ENCODE data around the gene DNAAF5. TPM values are rescaled to one million over a fixed set of nuclear protein-coding genes. Genes with fewer than 3 reads are reported as not detected.

Gene DNAAF5
- polyA plus RNA-seq, 1 of the 3 experiments (the other 2 are of a cell fraction): 58.5 TPM

DNA sequence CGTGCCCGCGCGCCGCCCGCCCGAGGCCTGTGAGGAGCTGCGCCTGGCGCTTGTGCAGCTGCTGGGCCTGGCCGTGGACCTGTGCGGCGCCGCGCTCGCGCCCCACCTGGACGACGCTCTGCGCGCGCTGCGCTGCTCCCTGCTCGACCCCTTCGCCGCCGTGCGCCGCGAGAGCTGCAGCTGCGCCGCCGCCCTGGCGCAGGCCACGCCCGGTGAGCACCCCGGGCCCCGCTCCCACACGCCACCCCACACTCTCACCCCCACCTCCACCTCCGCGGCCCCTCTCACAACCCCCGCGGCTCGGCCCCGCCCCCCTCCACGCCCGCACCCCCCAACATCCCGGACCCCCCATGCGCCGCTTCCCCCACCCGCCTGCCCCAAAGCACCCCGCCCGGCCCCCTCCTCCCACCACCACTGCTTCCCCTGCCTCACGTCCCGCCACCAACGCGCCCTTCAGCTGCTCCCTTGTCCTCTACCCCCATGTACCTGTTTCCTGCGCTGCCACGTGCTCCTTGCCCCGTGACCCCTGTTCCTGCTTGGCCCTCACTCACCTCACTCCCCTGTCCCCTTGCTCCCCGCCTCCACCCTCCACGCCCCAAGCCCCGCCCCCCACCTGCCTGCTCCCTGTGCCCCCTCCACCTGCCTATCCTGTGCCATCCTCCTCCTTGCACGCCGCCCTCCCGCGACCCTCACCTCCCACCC lies 756 bp downstream of the DNAAF5 start, which contains the start of gene PRKAR1B:
Gene PRKAR1B (minus strand): TSS at position 178 of the 702 bp plus-strand sequence. CDS start 15,776 bp downstream, outside the sequence.
- H3K4me1 ChIP-seq (ENCODE audit: control insufficient read depth in 1 of 2, insufficient read depth in 2 of 2, low read depth in 1 of 2, low read length in 1 of 2): peaks cover 7 to 24% of the 10 kb centered on the region in 2 experiments; a peak in 3 of 4 replicates
- WGBS (ENCODE audit: low lambda C conversion rate): under 1% methylated on average over 40 of the region's 66 CpGs
- peak; percentile 87 for DNase-seq
- H3K9me2 ChIP-seq: no peaks in the 10 kb centered on the region
- ChIA-PET POLR2A (interaction anchor here (0.6 to 2.0 kb wide), 5 partner anchors 8 to 405 kb away, joined by 3 to 25 read pairs (median 3); no protein-coding TSS in a partner anchor), CTCF (interaction anchor here (0.6 to 1.5 kb wide), 6 partner anchors 9 to 405 kb away, joined by 3 to 10 read pairs (median 4); no protein-coding TSS in a partner anchor)
- H3K79me2 ChIP-seq (ENCODE audit: insufficient read depth): peaks cover 60% of the 10 kb centered on the region; the same call in 1 of the 2 replicates
- H3K27ac ChIP-seq (ENCODE audit: low read depth in 2 of 2, low read length in 1 of 2): peak within 1 kb of the TSS; percentile 50 to 76
- H4K20me1 ChIP-seq (ENCODE audit: insufficient read depth): no peaks in the 10 kb centered on the region
- peak within 1 kb of the TSS; percentile 73 to 83 for H3K4me3 ChIP-seq (ENCODE audit: low read depth in 2 of 2, low read length in 1 of 2)
- no peaks in the 10 kb centered on the region for H3K9me3 ChIP-seq
- H3K9ac ChIP-seq: peak within 1 kb of the TSS; percentile 60
- H3K4me2 ChIP-seq: peak within 1 kb of the TSS; percentile 95
- H2AFZ ChIP-seq (ENCODE audit: low read depth): peak within 1 kb of the TSS; percentile 86
- no peaks in the 10 kb centered on the region for H3K27me3 ChIP-seq (ENCODE audit: insufficient read depth)
- TF ChIP-seq MXI1 (IDR thresholded peaks at IDR 0.05; ENCODE audit: low read depth, low read length): peak; percentile 43; the same call in 1 of the 2 replicates
- TF ChIP-seq JUND (IDR thresholded peaks at IDR 0.05): no peak
- peak; percentile 63 for TF ChIP-seq NRF1 (IDR thresholded peaks at IDR 0.05; ENCODE audit: low read depth, low read length)
- H3K36me3 ChIP-seq (replicated peaks in 1 of 2; ENCODE audit: control insufficient read depth in 1 of 2, insufficient read depth in 2 of 2, low read length in 1 of 2): peaks cover 8 to 42% of the 10 kb centered on the region in 2 experiments
- H3F3A ChIP-seq (replicated peaks; ENCODE audit: insufficient read depth): no peaks in the 10 kb centered on the region

DNA sequence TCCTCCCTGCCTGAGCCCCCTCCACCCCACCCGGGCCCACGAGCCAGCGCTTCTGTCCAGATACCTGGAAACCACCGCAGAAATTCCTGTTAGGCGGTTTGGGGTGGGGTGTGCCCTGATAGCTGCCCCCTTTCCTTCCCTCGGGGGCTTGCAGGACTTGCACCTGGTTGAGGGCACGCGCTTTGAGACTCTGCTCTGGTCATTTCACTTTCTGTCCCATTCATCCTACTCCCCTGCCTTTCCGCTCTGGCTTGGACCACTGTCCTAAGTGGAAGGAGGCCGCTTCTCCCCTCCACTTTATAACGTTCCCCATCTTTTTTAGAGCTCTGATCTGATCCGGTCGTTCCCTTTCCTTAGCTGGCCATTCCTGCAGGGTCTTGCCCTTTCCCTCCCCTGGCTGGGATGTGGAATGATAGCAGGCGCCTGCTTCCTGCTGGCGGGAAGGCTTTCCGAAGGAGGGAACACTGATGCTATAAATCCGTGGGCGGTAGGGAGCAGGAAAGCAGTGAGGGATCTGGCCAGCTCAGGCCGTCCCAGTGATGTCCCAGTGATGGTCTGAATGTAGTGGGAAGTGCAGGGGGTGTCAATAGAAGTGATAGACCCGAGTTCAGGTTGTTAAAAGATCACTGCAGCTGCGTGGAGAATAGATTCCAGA lies 1.4 kb downstream of the DNAAF5 start:
- peak; percentile 82 for DNase-seq
- POLR2A ChIA-PET: interaction anchor here (1.0 to 2.0 kb wide), 5 partner anchors 9 to 63 kb away, joined by 3 to 25 read pairs (median 4); no protein-coding TSS in a partner anchor
- H2AFZ ChIP-seq (ENCODE audit: low read depth): no peak overlapping the region

More for the DNA sequence above, 1.4 kb downstream of the DNAAF5 start:
- Histone ChIP-seq H3K9ac (peak overlapping the region; percentile 31), H3K79me2 (ENCODE audit: insufficient read depth) (peaks cover 66% of the 10 kb centered on the region; the same call in 1 of the 2 replicates), H3F3A (replicated peaks; ENCODE audit: insufficient read depth) (no peaks in the 10 kb centered on the region), H3K27me3 (ENCODE audit: insufficient read depth) (no peaks in the 10 kb centered on the region), H3K9me2 (no peaks in the 10 kb centered on the region), H3K4me3 (ENCODE audit: low read depth in 2 of 2, low read length in 1 of 2) (peak overlapping the region; percentile 66 to 83), H4K20me1 (ENCODE audit: insufficient read depth) (no peaks in the 10 kb centered on the region), H3K4me2 (peak overlapping the region; percentile 90), H3K27ac (ENCODE audit: low read depth in 2 of 2, low read length in 1 of 2) (peak overlapping the region in 1 of 2 experiments; percentile 76; a peak in 2 of 4 replicates), H3K36me3 (replicated peaks in 1 of 2; ENCODE audit: control insufficient read depth in 1 of 2, insufficient read depth in 2 of 2, low read length in 1 of 2) (peaks cover 8 to 42% of the 10 kb centered on the region in 2 experiments), H3K9me3 (no peaks in the 10 kb centered on the region), H3K4me1 (ENCODE audit: control insufficient read depth in 1 of 2, insufficient read depth in 2 of 2, low read depth in 1 of 2, low read length in 1 of 2) (peaks cover 7 to 25% of the 10 kb centered on the region in 2 experiments; a peak in 3 of 4 replicates)
- TF ChIP-seq MAX (IDR thresholded peaks at IDR 0.05; ENCODE audit: low read depth) (0 out of 2 replicates have a peak, but pooled peaks have one; percentile 19), FOSL2 (IDR thresholded peaks at IDR 0.05; ENCODE audit: borderline replicate concordance, low read depth) (no peak), GABPA (IDR thresholded peaks at IDR 0.05; ENCODE audit: low read depth) (no peak), TCF12 (IDR thresholded peaks at IDR 0.05) (no peak), USF2 (IDR thresholded peaks at IDR 0.05; ENCODE audit: borderline replicate concordance, low read depth, low read length) (no peak), RAD21 (IDR thresholded peaks at IDR 0.05; ENCODE audit: low read length) (peak; percentile 35; the same call in 1 of the 2 replicates), SMC3 (IDR thresholded peaks at IDR 0.05; ENCODE audit: low read depth, low read length) (peak; percentile 12; the same call in 1 of the 2 replicates), TAF1 (IDR thresholded peaks at IDR 0.05; ENCODE audit: borderline replicate concordance, low read depth, low read length) (no peak), JUND (IDR thresholded peaks at IDR 0.05) (no peak), NFIC (IDR thresholded peaks at IDR 0.05; ENCODE audit: borderline replicate concordance) (no peak), USF1 (IDR thresholded peaks at IDR 0.05; ENCODE audit: borderline replicate concordance, low read depth) (no peak), NRF1 (IDR thresholded peaks at IDR 0.05; ENCODE audit: low read depth, low read length) (no peak)
- TF ChIP-seq, protein P1, sequence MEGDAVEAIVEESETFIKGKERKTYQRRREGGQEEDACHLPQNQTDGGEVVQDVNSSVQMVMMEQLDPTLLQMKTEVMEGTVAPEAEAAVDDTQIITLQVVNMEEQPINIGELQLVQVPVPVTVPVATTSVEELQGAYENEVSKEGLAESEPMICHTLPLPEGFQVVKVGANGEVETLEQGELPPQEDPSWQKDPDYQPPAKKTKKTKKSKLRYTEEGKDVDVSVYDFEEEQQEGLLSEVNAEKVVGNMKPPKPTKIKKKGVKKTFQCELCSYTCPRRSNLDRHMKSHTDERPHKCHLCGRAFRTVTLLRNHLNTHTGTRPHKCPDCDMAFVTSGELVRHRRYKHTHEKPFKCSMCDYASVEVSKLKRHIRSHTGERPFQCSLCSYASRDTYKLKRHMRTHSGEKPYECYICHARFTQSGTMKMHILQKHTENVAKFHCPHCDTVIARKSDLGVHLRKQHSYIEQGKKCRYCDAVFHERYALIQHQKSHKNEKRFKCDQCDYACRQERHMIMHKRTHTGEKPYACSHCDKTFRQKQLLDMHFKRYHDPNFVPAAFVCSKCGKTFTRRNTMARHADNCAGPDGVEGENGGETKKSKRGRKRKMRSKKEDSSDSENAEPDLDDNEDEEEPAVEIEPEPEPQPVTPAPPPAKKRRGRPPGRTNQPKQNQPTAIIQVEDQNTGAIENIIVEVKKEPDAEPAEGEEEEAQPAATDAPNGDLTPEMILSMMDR (IDR thresholded peaks at IDR 0.05): no peak
- CTCF ChIA-PET: interaction anchor here (1.3 to 1.7 kb wide), 6 partner anchors 8 to 406 kb away, joined by 4 to 10 read pairs (median 5); no protein-coding TSS in a partner anchor
- WGBS (ENCODE audit: low lambda C conversion rate): 12% methylated on average over 21 of the region's 21 CpGs
